Measurements from ENCODE around the gene CCDC40. TPM values are rescaled to one million over a fixed set of nuclear protein-coding genes. Genes with fewer than 3 reads are reported as not detected.

The CCDC40 gene
- total RNA-seq, 6 experiments from 2014 or later, result 1.7 to 3.1 (median 2.1) TPM

DNA sequence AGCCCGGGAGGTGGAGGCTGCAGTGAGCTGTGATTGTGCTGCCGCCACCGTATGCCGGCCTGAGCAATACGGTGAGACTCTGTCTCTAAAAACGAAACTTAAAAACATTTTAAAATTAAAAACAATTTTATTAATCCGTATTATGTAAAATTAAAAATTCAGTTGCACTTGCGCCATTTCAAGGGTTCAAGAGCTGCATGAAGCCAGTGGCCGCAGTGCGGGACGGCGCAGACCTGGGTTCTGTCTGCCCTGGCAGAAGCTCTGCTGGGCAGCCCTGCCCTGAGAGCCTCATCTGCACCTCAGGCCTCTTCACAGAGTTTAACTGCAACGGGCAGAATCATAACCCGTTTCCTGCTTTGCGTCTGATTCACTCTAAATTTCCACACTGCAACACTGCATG is 32.5 kb upstream of the CCDC40 start:
- no peaks in the 10 kb centered on the region for H3K36me3 ChIP-seq
- TF ChIP-seq POLR2A (IDR thresholded peaks at IDR 0.05), result no peak
- TF ChIP-seq, protein P1, sequence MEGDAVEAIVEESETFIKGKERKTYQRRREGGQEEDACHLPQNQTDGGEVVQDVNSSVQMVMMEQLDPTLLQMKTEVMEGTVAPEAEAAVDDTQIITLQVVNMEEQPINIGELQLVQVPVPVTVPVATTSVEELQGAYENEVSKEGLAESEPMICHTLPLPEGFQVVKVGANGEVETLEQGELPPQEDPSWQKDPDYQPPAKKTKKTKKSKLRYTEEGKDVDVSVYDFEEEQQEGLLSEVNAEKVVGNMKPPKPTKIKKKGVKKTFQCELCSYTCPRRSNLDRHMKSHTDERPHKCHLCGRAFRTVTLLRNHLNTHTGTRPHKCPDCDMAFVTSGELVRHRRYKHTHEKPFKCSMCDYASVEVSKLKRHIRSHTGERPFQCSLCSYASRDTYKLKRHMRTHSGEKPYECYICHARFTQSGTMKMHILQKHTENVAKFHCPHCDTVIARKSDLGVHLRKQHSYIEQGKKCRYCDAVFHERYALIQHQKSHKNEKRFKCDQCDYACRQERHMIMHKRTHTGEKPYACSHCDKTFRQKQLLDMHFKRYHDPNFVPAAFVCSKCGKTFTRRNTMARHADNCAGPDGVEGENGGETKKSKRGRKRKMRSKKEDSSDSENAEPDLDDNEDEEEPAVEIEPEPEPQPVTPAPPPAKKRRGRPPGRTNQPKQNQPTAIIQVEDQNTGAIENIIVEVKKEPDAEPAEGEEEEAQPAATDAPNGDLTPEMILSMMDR (IDR thresholded peaks at IDR 0.05), result no peak
- ATAC-seq (no peak), DNase-seq (no peak)
- 91% methylated on average over 13 of the region's 15 CpGs for WGBS (ENCODE audit: insufficient coverage, low coverage, low lambda C conversion rate, missing lambda C conversion rate)
- H3K27me3 ChIP-seq, result no peaks in the 10 kb centered on the region
- intact Hi-C loops (cut with DNase I), result no loop called here
- no peaks in the 10 kb centered on the region for H3K9me3 ChIP-seq
- H3K4me3 ChIP-seq, result no peak overlapping the region
- H3K27ac ChIP-seq, result no peak overlapping the region
- peaks cover 0 to 10% (median 2%) of the 10 kb centered on the region in 4 donors for H3K4me1 ChIP-seq

DNA sequence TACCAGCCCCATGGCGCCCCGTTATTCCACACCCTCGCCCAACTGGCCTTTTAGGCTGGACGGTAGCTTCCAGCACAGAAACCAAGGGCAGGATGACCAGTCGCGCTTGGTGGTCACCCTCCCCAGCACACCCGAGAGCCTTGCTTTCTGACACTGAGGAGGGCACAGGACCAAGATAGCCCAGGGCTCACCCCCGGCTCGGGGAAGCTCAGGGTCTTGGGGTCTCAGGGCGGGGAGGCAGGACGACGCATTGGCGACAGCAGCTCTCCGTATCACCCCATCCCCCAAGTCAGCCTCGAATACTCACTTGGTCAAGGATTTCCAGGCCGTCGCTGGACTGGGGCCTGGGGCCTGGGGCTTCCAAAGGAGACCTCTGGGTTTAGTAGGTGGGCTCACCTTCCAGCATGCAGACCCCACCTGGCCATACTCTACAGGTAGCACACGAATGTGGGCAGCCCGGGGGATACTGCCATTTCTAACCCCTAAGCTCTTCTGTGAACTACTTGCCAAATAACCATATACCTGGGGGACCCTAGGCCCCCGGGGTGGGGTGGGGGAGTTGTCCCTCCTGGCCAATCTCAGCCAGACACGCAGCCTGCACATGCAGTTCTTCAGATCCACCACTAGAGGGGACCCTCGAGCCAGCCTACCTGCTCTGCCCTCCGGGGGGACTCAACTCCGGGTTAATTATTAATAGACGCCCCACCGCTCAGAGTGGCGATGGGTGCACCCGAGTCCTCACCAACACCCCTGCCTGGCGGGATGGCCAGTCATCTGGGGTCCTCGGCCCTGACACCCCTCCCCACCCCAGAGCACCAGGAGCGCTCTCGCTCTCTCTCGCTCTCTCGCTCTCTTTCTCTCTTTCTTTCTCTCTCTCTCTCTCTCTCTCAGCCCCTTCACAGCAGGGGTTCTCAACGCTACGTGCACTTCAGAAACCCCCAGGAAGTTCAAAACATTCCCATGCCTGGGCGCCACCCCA is 30.8 kb upstream of the CCDC40 start:
- Histone ChIP-seq H3K27me3 (no peaks in the 10 kb centered on the region), H3K9me3 (no peaks in the 10 kb centered on the region), H3K4me3 (peak overlapping the region; percentile 45 to 67 (median 58)), H3K36me3 (peaks cover 0 to 3% (median 0%) of the 10 kb centered on the region in 4 donors), H3K27ac (peak overlapping the region in 2 of 3 donors; percentile 74 to 89), H3K4me1 (peaks cover 0 to 12% (median 3%) of the 10 kb centered on the region in 4 donors)
- WGBS (ENCODE audit: insufficient coverage, low coverage, low lambda C conversion rate, missing lambda C conversion rate), result 28% methylated on average over 9 of the region's 37 CpGs
- TF ChIP-seq POLR2A (IDR thresholded peaks at IDR 0.05), result no peak
- TF ChIP-seq, protein P1 (IDR thresholded peaks at IDR 0.05), result peak; percentile 96 to 100 (median 100)
- ATAC-seq, result peak; percentile 62 to 74 (median 70)
- intact Hi-C loops (cut with DNase I), result no loop called here
- DNase-seq, result peak; percentile 66 to 79 (median 75)

DNA sequence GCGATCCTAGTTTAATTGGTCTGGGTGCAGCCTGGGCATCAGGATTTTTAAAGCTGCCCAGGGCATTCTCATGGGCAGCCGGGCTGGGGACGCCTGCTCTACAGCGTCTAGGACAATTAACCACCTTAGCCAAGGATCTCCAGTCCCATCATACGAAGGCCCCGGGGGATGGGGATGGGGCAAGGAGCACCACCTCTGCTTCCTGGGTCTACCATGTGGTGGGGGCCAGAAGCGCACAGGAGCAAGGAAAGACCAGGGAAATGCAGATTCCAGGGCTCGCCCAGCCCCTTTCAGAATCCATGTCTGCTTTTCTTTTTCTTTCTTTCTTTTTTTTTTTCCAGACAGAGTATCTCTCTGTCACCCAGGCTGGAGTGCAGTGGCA is 30.1 kb upstream of the CCDC40 start:
- WGBS (ENCODE audit: insufficient coverage, low coverage, low lambda C conversion rate, missing lambda C conversion rate), result 55% methylated on average over 6 of the region's 8 CpGs
- DNase-seq, result no peak
- intact Hi-C loops (cut with DNase I), result no loop called here
- H3K27me3 ChIP-seq, result no peaks in the 10 kb centered on the region
- H3K4me3 ChIP-seq, result peak overlapping the region; percentile 45 to 67 (median 58)
- ATAC-seq, result peak; percentile 9 to 25 (median 16)
- H3K27ac ChIP-seq, result peak overlapping the region in 2 of 3 donors; percentile 74 to 89
- no peaks in the 10 kb centered on the region for H3K9me3 ChIP-seq
- TF ChIP-seq, protein P1 (IDR thresholded peaks at IDR 0.05), result no peak
- TF ChIP-seq POLR2A (IDR thresholded peaks at IDR 0.05), result no peak
- peaks cover 0 to 3% (median 0%) of the 10 kb centered on the region in 4 donors for H3K36me3 ChIP-seq
- H3K4me1 ChIP-seq, result peaks cover 0 to 12% (median 3%) of the 10 kb centered on the region in 4 donors

DNA sequence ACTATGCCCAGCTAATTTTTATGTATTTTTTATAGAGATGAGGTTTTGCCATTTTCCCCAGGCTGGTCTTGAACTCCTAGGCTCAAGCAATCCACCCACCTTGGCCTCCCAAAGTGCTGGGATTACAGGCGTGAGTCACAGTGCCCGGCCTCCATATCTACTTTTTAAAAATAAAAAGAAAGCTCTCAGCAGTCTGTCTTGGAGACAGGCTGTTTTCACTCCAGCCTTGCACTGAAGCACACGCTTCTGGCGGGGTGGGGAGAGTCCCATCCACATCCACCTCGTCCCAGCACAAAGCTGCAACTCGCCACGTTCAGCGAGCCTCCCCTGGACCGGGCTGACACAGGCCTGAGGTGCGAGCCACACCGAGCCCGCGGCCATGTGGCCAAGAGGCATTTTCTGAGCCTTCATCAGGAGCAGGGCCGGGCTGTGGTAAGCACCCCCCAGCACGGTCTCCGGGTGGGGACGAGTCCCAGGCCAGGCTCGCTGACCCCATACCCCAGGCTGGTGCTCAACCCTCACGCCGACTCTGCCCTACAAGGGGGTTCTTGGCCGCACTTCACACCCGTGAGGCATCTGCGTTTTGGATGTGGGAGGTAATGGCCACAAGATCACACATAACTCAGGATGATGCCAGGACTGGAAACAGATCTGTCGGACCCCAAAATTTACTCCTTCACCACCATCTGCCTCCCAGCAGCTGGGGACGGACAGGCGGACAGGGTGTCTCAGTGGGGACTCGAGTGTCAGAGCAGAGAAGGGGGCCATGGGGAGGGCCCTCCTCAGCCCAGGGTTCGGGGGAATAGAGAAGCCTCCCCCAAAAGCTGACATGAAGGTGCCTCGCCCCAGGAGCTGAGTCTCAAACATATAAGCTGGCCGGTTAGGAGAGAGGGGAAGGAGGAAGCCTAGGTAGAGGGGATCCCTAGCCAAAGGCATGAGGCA is 29.4 kb upstream of the CCDC40 start:
- WGBS (ENCODE audit: insufficient coverage, low coverage, low lambda C conversion rate, missing lambda C conversion rate), result 87% methylated on average over 13 of the region's 30 CpGs
- no peak overlapping the region for H3K4me3 ChIP-seq
- ATAC-seq (no peak), DNase-seq (no peak)
- no peak overlapping the region for H3K27ac ChIP-seq
- H3K36me3 ChIP-seq, result peaks cover 0 to 4% (median 0%) of the 10 kb centered on the region in 4 donors
- H3K4me1 ChIP-seq, result peaks cover 0 to 12% (median 3%) of the 10 kb centered on the region in 4 donors
- H3K27me3 ChIP-seq, result no peaks in the 10 kb centered on the region
- TF ChIP-seq, protein P1 (IDR thresholded peaks at IDR 0.05), result no peak
- no peak for TF ChIP-seq POLR2A (IDR thresholded peaks at IDR 0.05)
- intact Hi-C loops (cut with DNase I), result no loop called here
- no peaks in the 10 kb centered on the region for H3K9me3 ChIP-seq
